HEK293 (cell line): ENCODE data around the gene PGBD2.

Experiments
- KLF9 ChIP-seq: fragments of 450-650 bp; formaldehyde crosslinking; IDR thresholded peaks from 2 replicates; pipeline ENCODE4 v1.5.1; 2016; ENCODE audit warnings: missing biosample characterization, missing genetic modification characterization, low read depth
- ZNF248 ChIP-seq: fragments of 450-650 bp; formaldehyde crosslinking; IDR thresholded peaks from 2 replicates; pipeline ENCODE4 v1.5.1; 2017; ENCODE audit warnings: missing biosample characterization, missing genetic modification characterization
- ZNF416 ChIP-seq: fragments of 450-650 bp; formaldehyde crosslinking; IDR thresholded peaks from 2 replicates; pipeline ENCODE4 v1.5.1; 2016; ENCODE audit warnings: missing biosample characterization, missing genetic modification characterization
- TF ChIP-seq, protein P1 (sequence below): fragments of 450-650 bp; formaldehyde crosslinking; IDR thresholded peaks from 2 replicates; pipeline ENCODE4 v1.5.1; 2016; ENCODE audit warnings: missing biosample characterization, missing genetic modification characterization
- TF ChIP-seq, protein P2 (sequence below): fragments of 450-650 bp; formaldehyde crosslinking; IDR thresholded peaks from 2 replicates; pipeline ENCODE4 v1.5.1; 2016; ENCODE audit warnings: missing biosample characterization, missing genetic modification characterization
- TF ChIP-seq, protein P3 (sequence below): fragments of 450-650 bp; formaldehyde crosslinking; IDR thresholded peaks from 2 replicates; pipeline ENCODE4 v1.5.1; 2016; ENCODE audit warnings: missing biosample characterization, missing genetic modification characterization

DNA sequence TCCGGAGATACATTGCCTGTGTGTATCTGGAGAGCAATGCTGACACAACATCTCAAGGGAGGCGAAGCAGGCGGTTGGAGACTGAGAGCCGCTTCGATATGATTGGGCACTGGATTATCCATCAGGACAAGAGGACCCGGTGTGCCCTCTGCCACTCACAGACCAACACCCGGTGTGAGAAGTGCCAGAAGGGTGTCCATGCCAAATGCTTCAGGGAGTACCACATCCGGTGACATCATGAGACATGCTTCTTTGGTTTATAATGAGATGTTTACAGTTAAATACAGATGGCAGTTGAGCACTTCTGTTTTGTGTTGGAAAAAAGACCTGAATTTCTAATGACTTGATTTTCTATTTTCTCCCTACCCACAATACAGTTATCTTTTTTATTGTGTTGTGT lies 12.1 kb downstream of the PGBD2 start:
- TF ChIP-seq KLF9 (tag by site-specific recombination), result no peak
- TF ChIP-seq, protein P1, sequence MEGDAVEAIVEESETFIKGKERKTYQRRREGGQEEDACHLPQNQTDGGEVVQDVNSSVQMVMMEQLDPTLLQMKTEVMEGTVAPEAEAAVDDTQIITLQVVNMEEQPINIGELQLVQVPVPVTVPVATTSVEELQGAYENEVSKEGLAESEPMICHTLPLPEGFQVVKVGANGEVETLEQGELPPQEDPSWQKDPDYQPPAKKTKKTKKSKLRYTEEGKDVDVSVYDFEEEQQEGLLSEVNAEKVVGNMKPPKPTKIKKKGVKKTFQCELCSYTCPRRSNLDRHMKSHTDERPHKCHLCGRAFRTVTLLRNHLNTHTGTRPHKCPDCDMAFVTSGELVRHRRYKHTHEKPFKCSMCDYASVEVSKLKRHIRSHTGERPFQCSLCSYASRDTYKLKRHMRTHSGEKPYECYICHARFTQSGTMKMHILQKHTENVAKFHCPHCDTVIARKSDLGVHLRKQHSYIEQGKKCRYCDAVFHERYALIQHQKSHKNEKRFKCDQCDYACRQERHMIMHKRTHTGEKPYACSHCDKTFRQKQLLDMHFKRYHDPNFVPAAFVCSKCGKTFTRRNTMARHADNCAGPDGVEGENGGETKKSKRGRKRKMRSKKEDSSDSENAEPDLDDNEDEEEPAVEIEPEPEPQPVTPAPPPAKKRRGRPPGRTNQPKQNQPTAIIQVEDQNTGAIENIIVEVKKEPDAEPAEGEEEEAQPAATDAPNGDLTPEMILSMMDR (tag by site-specific recombination), result no peak
- TF ChIP-seq ZNF248 (tag by site-specific recombination), result no peak
- TF ChIP-seq, protein P2, sequence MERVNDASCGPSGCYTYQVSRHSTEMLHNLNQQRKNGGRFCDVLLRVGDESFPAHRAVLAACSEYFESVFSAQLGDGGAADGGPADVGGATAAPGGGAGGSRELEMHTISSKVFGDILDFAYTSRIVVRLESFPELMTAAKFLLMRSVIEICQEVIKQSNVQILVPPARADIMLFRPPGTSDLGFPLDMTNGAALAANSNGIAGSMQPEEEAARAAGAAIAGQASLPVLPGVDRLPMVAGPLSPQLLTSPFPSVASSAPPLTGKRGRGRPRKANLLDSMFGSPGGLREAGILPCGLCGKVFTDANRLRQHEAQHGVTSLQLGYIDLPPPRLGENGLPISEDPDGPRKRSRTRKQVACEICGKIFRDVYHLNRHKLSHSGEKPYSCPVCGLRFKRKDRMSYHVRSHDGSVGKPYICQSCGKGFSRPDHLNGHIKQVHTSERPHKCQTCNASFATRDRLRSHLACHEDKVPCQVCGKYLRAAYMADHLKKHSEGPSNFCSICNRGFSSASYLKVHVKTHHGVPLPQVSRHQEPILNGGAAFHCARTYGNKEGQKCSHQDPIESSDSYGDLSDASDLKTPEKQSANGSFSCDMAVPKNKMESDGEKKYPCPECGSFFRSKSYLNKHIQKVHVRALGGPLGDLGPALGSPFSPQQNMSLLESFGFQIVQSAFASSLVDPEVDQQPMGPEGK (tag by site-specific recombination), result no peak
- TF ChIP-seq, protein P3, sequence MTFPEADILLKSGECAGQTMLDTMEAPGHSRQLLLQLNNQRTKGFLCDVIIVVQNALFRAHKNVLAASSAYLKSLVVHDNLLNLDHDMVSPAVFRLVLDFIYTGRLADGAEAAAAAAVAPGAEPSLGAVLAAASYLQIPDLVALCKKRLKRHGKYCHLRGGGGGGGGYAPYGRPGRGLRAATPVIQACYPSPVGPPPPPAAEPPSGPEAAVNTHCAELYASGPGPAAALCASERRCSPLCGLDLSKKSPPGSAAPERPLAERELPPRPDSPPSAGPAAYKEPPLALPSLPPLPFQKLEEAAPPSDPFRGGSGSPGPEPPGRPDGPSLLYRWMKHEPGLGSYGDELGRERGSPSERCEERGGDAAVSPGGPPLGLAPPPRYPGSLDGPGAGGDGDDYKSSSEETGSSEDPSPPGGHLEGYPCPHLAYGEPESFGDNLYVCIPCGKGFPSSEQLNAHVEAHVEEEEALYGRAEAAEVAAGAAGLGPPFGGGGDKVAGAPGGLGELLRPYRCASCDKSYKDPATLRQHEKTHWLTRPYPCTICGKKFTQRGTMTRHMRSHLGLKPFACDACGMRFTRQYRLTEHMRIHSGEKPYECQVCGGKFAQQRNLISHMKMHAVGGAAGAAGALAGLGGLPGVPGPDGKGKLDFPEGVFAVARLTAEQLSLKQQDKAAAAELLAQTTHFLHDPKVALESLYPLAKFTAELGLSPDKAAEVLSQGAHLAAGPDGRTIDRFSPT, result no peak
- no peak for TF ChIP-seq ZNF416 (tag by site-specific recombination)
